Forelimb muscle (tissue), 1 donor: ENCODE data around the gene PCOLCE2. TPM values are rescaled to one million over a fixed set of nuclear protein-coding genes. Genes with fewer than 3 reads are reported as not detected.
"Not testable (repeated sequence)": the region's sequence is repeated elsewhere in the genome, so short reads cannot be mapped to it uniquely, and the experiment has no call there.

Source experiments
- DNase-seq: peaks from one replicate; pipeline ENCODE4 v3.0.0-alpha.2; 2013; ENCODE audit warnings: low read depth
- polyA plus RNA-seq: library from polyadenylated mRNA; unstranded; fragments of 120-200 nt; gene quantifications from one replicate; pipeline ENCODE4 v1.2.1, GENCODE V29; 2013; ENCODE audit not compliant: insufficient read length

Gene PCOLCE2
- polyA plus RNA-seq, 1 donor = 1.2 TPM

GRCh38 chr3:142898346-142899213 is 9.7 kb upstream of the PCOLCE2 start:
- DNase-seq = no peak

- no peak for DNase-seq
These were observed 8.9 kb upstream of the PCOLCE2 start for GRCh38 chr3:142897807-142898206.

- no peak for DNase-seq
These were observed 8.1 kb upstream of the PCOLCE2 start for GRCh38 chr3:142896996-142897395.

DNA sequence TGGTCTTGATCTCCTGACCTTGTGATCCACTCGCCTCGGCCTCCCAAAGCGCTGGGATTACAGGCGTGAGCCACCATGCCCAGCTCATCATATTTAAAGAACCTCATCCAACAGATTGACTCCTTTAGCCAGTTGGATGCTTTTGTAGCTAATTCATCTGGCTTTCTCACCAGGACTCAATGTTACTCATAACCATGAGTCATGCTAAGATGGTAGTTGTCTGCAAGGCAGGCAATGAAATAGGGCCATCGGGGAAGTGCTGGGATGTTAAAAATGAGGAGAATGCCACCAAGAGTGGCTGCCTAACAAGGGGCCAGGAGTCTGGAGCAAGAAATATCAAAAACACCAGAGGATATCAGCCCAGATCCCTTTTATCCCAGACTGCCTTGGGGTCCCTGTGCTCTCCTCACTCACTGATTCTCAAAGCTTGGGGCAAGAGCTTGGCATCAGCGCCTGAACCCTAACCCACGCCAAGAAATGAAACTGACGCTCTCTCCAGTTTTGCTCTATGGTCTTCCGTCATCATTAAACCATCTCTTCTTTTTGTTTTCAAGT is 7.4 kb upstream of the PCOLCE2 start:
- no peak for DNase-seq

- DNase-seq = no peak
These were observed 5.6 kb upstream of the PCOLCE2 start for GRCh38 chr3:142894493-142894892.

DNA sequence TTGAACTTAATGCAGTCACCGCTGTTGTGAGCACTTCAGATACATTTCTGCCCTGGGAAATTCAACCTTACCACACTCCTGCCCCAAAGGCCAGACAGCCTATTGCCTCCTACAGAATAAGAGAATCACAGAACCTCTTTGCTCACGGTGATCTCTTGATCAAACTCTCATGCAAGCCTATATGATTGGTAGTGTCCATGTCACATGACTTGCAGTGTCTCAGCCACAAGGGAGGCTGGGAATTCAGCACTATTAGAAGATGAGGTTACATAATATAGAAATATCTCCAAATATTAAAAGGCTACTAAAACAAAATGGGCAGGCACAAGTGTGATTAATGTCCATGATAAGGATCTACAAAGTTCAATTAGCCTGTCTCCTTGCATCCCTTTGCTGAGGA is 3.8 kb upstream of the PCOLCE2 start:
- DNase-seq = no peak

- no peak for DNase-seq
These were observed 1.7 kb upstream of the PCOLCE2 start for GRCh38 chr3:142890592-142890991.

GRCh38 chr3:142889212-142890014 is 530 bp upstream of the PCOLCE2 start:
- DNase-seq = no peak

DNA sequence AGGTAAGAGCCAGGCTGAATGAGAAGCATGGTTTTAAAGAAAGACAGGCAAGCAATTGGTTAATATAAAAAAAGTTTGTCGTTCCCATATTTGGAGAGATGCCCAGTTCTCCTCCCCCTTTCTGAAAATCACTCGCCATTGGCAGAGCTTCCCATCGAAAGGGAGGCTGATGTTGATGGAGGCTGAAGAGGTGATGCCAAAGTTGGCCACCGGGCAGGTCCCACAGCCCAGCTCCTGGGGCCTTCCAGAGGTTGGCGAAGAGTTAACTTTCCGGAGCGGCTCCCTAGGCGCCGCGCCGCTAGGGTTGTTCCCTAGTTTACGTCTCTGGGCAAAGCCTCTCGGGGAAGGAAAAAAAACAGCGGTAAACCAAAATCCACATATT is 793 bp downstream of the PCOLCE2 start:
- no peak for DNase-seq

DNA sequence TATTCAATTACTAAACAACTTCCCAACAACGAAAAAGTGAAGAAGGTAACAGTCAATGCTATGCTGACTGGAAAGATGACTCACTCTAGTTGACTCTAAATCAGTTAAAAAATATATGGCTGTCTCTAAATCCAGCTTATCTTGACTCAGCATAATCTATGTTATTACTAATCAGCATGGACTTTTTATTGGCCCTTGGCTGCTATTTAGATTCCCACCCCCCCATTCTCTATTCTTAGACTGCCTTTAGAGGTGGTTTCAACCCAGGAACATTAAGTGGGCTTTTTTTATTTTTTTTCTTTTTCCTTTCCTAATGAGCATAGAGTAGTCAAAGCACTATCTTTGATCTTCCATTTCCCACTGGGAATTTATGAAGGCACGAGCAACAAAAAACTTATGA is 1.9 kb downstream of the PCOLCE2 start:
- DNase-seq = no peak

- no peak for DNase-seq
These were observed 2.9 kb downstream of the PCOLCE2 start for GRCh38 chr3:142886021-142886420.

GRCh38 chr3:142884531-142884930 is 4.4 kb downstream of the PCOLCE2 start:
- DNase-seq = no peak

DNA sequence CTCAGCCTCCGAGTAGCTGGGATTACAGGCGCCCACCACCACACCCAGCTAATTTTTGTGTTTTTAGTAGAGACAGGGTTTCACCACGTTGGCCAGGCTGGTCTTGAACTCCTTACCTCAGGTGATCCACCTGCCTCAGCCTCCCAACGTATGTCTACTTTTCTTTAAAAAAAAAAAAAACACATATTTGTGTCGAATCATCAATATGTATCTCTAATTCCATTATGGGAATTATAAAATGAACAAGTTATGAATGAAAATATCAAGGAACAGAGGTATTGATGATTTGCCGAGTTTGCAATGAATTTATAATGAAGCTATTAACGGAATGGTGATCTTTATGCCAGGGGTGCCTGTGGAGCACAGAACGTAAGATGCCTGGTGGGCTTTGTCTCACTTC is 5.3 kb downstream of the PCOLCE2 start:
- DNase-seq = not testable (repeated sequence)

- no peak for DNase-seq
These were observed 7.2 kb downstream of the PCOLCE2 start for GRCh38 chr3:142881445-142882224.

DNA sequence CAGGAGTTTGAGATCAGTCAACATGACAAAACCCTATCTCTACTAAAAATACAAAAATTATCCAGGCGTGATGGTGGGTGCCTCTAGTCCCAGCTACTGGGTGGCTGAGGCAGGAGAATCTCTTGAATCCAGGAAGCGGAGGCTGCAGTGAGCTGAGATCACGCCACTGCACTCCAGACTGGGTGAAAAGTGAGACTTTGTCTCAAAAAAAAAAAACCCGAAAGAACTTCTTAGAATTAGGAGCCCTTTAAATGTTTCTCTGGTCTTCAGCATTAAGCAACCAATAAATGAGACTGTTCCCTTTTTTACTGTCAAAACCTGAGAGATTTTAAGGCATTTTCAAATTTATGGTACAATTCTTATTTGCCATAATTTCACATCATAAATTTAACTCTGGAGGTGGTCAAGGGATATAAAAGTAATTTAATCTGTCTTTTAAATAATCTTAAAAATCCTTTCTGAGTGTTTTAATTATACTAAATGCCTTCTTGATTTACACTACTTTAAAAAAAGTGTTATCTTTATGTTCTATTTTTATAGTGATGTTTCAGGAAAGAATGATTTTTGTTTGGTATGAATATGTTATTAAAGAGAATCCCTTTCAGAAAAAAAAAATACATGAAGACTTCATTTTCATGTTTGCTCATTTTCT is 10.1 kb downstream of the PCOLCE2 start:
- DNase-seq = no peak

GRCh38 chr3:142876417-142876816 is 12.5 kb downstream of the PCOLCE2 start:
- DNase-seq = no peak

DNA sequence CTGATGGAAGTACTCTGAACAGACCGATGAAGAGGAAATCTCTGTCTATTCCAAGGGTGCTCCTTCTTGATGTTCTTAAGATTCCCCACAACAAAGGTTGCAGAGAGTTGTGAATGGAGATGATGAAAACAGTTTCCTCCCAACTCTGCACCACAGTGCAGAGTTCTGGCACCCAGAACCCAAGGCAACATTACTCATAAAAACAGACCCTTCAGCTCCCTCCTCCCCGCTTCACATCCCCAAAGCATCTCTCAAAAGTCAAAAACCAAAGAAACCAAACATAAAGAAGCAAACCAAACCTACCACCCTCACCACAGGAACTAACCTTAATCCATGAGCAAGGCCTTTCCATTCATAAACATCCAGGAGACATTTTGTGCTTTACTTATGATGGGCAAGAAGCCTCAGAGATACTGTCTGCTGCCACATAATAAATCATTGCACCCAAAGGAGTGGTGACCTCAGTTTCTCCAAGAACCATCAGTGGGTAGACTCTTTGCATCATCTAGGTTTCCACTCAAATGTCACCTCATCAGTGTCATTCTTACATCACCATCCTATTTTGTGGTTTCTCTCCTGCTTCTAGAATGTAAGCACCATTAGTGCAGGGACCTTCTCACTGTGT is 13.2 kb downstream of the PCOLCE2 start:
- no peak for DNase-seq

DNA sequence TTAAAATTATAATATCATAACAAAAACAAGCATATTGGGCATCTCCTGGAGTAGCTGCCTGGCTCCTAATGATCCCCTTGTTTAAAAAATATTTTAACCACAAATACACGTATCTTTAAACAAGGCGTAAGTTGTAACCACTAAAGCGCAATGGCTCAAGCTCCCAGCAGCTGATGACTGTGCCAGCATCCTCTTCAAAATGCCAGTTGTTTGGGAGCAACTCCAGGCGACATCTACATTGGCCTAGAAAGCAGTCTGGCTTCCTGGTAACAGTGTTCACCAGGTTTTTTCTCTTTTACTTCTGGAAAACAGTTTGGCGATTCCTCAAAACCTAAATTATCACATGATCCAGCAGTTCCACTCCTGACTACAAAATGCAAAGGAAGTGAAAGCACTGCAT is 13.8 kb downstream of the PCOLCE2 start:
- DNase-seq = no peak

GRCh38 chr3:142868382-142868781 is 20.5 kb downstream of the PCOLCE2 start:
- not testable (repeated sequence) for DNase-seq

DNA sequence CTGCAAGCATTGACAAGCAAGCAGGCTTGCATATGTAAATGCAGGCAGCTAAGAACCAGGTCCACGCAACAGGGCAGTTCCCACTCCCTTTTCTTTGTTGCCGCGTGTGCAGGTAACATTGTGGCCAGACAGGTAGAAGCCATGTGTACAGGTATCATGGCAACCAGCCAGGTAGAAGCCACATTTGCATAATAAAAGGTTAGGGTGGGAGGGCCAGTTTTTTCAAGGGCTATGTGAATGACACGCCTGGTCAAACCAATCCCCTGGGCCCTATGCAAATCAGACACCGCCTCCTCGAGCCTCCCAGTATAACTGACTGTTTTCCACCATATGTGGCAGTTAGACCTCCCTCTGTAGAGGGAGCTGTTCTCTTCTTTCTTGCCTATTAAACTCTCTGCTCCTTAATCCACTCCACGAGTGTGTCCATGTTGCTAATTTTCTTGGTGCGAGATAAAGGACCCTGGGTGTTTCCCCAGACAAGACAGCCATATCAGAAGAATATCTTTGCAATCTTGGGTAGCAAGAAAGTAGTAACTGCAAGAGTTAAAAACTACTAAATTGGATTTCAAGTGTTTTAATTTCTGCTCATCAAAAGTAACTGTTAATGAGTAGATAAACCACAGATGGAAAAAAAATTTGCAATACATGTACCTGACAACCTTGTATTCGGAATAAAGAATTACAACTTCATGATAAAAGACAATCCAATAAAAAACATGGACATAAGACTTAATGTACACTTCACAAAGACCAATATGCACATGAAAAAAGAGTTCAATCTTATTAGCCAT is 21.8 kb downstream of the PCOLCE2 start:
- no peak for DNase-seq
